GM19043 (cell line): ENCODE measurements around the gene WNK1.
"Not testable (repeated sequence)": the region's sequence is repeated elsewhere in the genome, so short reads cannot be mapped to it uniquely, and the experiment has no call there.

Experiments
- ATAC-seq: cut with Tn5 transposase; IDR thresholded peaks from one replicate; pipeline ENCODE4 v1.9.1; 2021; ENCODE audit warnings: low read depth; ENCODE audit not compliant: unreplicated experiment

WNK1 gene

GRCh38 chr12:905261-906031 lies 153.1 kb downstream of the WNK1 start:
- no peak for ATAC-seq

GRCh38 chr12:906062-906585 lies 153.7 kb downstream of the WNK1 start:
- ATAC-seq = no peak

GRCh38 chr12:907413-908185 lies 155.2 kb downstream of the WNK1 start:
- no peak for ATAC-seq

GRCh38 chr12:909861-910260 lies 157.5 kb downstream of the WNK1 start:
- no peak for ATAC-seq

GRCh38 chr12:910416-910815 lies 158.0 kb downstream of the WNK1 start:
- no peak for ATAC-seq

GRCh38 chr12:911191-911826 lies 158.9 kb downstream of the WNK1 start:
- ATAC-seq = no peak

- ATAC-seq = no peak
Measured at GRCh38 chr12:912466-913235, 160.3 kb downstream of the WNK1 start.

GRCh38 chr12:913919-914698 lies 161.7 kb downstream of the WNK1 start:
- no peak for ATAC-seq

- ATAC-seq = no peak
Measured at GRCh38 chr12:915090-915489, 162.7 kb downstream of the WNK1 start.

- no peak for ATAC-seq
Measured at GRCh38 chr12:916240-916639, 163.9 kb downstream of the WNK1 start.

- ATAC-seq = no peak
Measured at GRCh38 chr12:916712-917445, 164.5 kb downstream of the WNK1 start.

GRCh38 chr12:920676-921075 lies 168.3 kb downstream of the WNK1 start:
- ATAC-seq = no peak

- ATAC-seq = no peak
Measured at GRCh38 chr12:922285-922684, 169.9 kb downstream of the WNK1 start.

- ATAC-seq = no peak
Measured at GRCh38 chr12:926641-927040, 174.3 kb downstream of the WNK1 start.

GRCh38 chr12:931060-931459 lies 178.7 kb downstream of the WNK1 start:
- ATAC-seq = no peak

GRCh38 chr12:931591-931990 lies 179.2 kb downstream of the WNK1 start:
- no peak for ATAC-seq

- not testable (repeated sequence) for ATAC-seq
Measured at GRCh38 chr12:935891-936290, 183.5 kb downstream of the WNK1 start.

GRCh38 chr12:936377-937345 lies 184.3 kb downstream of the WNK1 start:
- no peak for ATAC-seq
